HG03064 (cell line): Measurements from ENCODE around the gene HIRIP3.
"Not testable (repeated sequence)": the region's sequence is repeated elsewhere in the genome, so short reads cannot be mapped to it uniquely, and the experiment has no call there.

Experiments used
- ATAC-seq: cut with Tn5 transposase; IDR thresholded peaks from one replicate; pipeline ENCODE4 v1.9.1; 2021; ENCODE audit warnings: low read depth; ENCODE audit not compliant: unreplicated experiment

Gene HIRIP3

GRCh38 chr16:30017277-30017656, 21.9 kb upstream of the HIRIP3 start:
- ATAC-seq = no peak

DNA sequence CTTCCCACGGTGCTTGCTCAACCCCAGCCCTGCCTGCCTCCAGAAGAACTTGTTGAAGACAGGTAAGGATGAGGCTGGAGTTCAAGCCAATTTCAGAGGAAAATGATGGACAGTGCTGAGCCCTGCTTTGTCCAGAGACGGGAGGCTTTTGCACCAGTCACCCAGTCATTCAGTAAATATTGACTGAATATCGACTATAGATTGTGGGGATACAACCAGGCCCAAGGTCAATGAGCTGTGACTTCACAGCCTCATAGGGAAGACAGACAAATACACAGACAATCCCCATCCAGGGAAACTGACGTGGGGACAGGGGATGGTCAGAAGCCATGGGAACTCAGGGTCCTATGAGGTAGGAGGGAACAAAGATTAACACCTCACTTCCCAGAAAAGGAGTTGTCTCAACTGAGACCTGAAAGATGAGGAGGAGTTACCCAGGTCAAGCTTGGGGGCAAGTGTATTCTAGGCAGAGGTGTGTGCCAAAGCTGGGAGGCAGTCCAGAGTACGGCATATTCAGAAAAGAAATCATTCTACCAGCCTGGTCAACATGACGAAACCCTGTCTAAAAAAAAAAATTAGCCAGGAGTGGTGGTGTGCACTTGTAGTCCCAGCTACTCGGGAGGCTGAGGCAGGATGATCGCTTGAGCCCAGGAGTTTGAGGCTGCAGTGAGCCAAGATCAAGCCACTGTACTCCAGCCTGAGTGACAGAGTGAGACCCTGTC, 21.3 kb upstream of the HIRIP3 start:
- ATAC-seq = no peak

- not testable (repeated sequence) for ATAC-seq
Measured at GRCh38 chr16:30015450-30015849, 20.0 kb upstream of the HIRIP3 start.

DNA sequence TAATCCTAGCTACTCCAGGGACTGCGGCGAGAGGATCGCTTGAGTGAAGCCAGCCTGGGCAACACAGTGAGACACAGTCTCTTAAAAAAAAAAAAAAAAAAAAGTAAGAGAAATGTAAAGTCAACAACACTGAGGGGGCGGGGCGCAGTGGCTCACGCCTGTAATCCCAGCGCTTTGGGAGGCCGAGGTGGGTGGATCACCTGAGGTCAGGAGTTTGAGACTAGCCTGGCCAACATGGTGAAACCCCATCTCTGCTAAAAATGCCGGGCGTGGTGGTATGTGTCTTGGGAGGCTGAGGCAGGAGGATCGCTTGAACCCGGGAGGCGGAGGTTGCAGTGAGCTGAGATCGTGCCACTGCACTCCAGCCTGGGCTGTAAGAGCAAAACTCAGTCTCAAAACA, 17.2 kb upstream of the HIRIP3 start:
- not testable (repeated sequence) for ATAC-seq

DNA sequence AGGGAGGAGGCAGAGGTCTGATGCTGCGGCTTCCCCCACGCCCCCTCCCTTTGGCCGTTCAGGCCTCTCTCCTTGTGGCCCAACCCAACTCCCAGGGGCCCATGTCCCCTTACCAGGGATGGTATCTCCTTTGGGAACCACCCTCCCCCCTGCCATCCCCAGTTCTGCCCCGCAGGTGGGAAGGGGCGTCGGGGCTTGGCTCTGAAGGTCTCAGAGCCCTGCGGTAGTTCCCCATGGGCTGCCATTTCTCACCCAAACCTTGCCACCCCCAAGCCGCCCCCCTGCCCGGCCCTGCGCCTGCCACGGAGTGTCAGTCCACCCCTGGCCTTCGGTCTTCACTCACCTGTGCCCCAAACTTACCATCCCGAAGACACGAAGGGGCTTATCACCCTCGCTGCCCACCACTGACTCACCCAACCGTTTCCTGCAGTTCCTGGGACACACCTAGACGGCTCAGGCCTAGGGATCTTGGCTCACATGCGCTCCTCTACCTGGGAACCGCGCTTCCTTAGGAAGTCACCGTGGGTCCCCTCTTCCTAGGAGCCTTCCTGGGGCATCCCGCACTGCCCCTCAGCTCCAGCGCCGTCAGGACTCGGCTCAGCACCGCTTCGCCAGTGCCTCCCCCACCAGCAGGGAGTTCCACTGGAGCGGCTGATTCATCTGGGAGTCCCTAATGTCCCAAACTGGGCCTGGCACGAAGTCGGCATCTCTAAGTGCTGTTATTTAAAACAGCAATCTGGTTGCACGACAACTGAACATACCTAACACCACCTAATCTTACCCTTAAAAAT, 16.5 kb upstream of the HIRIP3 start:
- ATAC-seq = no peak

DNA sequence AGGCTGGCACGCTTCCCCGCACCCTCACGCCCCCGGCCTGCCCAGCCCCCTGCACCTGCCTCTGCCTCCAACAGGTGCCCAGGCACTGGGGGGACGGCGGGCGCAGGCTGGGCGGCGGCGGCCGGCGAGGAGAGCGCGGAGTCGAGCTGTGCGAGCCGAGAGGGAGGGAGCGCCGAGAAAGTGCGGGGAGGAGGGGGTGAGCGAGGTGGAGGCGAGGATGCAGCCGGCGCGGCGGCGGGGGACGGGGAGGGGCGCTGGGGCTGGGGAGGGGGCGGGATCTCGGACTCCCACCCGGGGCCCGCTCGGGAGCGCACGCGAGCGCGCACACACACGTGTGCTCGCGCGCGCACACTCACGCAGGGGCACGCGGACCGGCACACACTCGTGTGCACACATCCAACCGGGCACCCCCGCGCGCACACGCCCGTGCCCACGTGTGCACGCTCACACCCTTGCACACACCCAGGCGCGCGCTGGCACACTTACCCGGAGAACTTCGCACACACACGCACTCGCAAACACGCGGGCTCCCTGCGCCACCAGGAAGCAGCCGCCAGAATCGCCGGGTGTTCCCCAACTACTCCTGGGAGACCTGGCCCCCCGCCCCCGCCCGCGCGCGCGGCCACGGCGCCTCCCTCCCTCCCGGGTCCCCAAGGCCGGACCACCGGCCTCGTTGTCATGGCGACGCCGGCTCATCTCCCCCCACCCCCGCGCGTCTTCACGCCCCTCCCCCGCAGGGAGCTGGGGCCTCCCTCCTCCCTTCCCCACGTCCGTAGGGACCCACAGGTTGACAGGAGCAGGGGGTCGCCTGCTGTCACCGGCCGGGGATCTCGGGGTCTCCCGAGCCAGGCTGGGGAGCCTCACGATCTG, 15.7 kb upstream of the HIRIP3 start, which contains the start of gene DOC2A:
TSS of gene DOC2A (minus strand) at position 184 of the 870 bp plus-strand sequence. CDS start 805 bp downstream, outside the sequence.
- ATAC-seq = no peak

GRCh38 chr16:30009990-30010843, 14.8 kb upstream of the HIRIP3 start:
- no peak for ATAC-seq

GRCh38 chr16:30009085-30009862, 13.9 kb upstream of the HIRIP3 start:
- no peak for ATAC-seq

- ATAC-seq = no peak
Measured at GRCh38 chr16:30007378-30007895, 12.0 kb upstream of the HIRIP3 start.

DNA sequence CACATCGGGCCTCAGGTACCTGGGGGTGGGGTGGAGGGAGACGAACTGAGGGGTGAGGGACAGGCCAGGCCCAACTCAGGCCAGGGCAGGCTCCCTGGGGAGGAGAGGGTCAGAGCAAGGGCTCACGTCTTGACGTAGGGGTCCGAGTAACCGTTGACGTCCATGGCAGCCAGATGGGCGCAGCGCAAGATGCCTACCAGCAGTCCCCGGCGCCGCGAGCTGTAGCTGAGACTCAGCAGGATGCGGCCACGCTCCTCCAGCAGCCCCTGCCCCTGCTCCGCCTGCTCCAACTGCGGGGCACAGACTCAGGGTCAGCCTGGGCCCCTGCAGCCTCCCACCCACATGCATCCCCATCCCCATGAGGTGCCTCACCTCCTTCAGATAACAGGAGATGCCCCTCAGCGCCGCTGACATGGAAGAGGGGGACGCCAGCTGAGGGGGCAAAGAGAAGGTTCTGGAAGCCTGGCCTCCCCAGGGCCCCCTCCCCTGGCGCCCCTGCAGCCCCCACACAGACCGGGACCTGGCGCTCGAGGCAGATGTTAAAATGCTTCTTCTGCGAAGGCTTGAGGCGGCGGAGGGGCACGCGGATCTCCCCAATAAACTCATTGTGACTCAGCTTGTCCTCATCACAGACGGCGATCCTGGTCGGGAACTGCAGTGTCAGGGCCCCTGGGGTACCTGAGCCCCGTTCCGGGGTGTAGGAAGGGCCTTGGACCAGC, 11.4 kb upstream of the HIRIP3 start:
- no peak for ATAC-seq

- ATAC-seq = no peak
Measured at GRCh38 chr16:30006095-30006473, 10.7 kb upstream of the HIRIP3 start.

GRCh38 chr16:30005341-30006094, 10.1 kb upstream of the HIRIP3 start:
- no peak for ATAC-seq

DNA sequence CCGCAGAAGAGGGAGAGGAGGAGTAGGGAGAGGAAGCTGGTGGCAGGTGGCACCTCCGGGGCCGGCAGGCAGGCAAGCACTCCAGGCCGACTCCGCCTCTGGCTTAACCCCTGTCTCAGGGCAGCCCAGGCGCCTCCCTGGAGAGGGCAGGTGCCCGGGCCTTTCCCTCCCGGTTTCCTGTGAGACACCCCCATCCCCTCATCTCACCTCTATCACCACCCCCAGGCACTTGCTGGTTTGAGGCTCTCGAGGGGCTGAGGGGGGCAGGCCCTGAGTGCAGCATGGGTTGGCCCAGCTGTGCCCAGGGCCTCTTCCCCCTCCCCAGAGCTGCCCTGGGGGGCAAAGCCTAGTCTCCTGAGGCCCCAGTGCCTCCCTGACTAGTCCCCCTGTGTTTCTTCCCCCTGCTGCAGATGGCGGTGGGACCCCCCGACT, 9.4 kb upstream of the HIRIP3 start:
- no peak for ATAC-seq

- ATAC-seq = no peak
Measured at GRCh38 chr16:30004424-30004776, 9.0 kb upstream of the HIRIP3 start.

DNA sequence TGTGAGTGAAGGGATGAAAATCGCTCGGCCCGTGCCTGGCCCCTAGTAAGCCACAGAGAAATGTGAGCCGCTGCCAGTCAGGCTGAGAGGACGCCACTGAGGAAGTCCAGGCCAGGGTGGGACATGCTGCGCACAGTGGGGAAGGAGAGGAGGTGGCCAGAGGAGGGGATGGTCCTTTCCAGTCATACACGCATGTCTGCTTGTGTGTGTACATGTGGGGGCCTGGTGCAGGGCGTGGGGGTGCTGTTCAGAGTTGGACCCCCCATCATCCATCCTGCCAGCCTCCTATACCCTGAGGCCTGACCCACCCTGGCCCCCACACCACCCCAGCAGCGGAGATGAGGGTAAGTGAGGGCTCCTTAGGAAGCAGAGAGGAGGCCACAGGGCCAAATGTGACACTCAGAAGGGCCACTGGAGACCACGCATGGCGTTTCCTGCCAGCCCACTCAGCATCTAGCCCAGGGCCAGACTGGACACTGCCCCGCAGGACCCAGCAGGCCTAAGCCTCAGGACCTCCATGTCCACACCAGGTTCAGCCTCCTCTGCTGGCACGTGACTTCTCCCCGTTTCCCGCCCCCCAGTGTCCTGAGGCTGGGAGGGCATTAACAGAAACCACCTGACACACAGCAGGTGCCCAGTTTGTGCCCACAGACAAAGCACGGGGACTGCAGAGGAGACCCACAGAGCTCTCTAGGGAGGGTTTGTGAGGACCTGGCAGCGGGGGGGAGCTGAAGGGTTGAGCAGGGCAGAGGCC, 8.4 kb upstream of the HIRIP3 start:
- no peak for ATAC-seq

GRCh38 chr16:30002614-30003346, 7.4 kb upstream of the HIRIP3 start:
- no peak for ATAC-seq
